GM18861 (cell line): ENCODE data around the gene PELI1.
A peak's percentile ranks its signal among the peaks of the same experiment; 100 is the strongest.
"Not testable (repeated sequence)": the region's sequence is repeated elsewhere in the genome, so short reads cannot be mapped to it uniquely, and the experiment has no call there.

Experiments
- ATAC-seq: cut with Tn5 transposase; IDR thresholded peaks from one replicate; pipeline ENCODE4 v1.9.1; 2021; ENCODE audit not compliant: unreplicated experiment

PELI1 gene

DNA sequence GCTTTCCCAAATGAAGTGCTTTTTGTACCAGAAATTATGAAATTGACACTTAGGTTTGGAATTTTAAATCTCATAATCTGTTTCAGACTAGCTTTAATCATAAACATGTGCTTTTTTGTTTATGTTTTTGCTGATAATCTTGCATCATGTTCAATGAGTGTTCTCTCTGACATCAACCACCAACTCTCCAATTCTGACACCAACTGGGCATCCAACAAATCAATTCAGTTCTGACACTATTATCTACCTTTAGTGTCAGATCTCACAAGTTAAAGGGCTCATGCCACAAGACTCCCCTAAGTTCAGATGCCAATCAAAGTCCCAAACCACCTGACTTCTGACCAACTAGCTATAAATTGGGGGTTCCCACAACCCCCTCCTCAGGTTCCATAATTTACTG, 19.6 kb downstream of the PELI1 start:
- ATAC-seq = no peak

DNA sequence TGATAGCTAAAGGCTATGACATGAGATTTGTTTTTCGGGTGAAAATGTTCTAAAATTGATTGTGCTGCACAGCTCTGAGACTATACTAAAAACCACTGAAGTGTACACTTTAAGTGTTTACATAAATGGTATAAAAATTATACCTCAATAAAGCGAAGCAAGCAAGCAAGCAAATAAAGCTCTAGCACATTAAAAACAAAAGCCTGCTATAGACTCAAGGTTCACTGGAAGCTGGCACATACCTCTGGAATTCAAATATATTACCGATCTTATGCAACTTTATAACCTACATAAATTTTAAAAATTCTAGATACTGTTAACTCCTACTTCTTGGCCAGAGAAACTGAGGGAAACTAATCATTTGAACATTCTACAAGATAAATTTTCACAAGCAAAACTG, 20.1 kb downstream of the PELI1 start:
- ATAC-seq = no peak

DNA sequence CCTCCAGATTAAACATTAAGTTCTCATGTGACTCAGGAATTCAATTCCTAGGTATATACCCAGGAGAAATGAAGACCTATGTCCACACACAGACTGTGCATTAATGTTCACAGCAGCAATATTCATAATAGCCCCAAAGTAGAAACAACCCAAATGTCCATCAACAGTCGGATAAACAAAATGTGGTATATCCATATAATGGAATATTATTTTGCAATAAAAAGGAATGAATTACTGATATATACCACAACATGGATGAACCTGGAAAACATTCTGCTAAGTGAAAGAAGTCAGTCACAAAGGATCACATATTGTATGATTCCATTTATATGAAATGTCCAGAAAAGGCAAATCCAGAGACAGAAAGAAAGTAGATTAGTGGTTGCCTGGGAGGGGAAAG, 20.5 kb downstream of the PELI1 start:
- ATAC-seq = no peak

DNA sequence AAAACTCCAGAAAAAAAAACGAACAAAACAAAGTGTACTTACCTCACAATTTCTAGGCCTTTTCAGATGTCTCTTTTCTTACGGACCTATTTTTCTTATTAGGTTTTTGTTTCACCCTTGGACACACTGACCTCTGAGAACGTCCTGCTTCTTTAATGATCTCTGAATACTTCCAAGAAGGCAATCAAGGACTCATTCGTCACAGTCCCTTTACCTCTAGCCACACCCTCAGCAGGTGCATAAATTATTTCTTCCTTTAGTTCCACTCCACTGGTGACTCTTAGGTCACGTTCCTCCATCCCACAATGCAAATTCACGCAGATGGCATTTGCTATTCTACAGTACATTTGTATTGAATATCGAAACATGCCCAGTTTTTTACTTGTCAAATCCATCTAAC, 21.9 kb downstream of the PELI1 start:
- ATAC-seq = no peak

DNA sequence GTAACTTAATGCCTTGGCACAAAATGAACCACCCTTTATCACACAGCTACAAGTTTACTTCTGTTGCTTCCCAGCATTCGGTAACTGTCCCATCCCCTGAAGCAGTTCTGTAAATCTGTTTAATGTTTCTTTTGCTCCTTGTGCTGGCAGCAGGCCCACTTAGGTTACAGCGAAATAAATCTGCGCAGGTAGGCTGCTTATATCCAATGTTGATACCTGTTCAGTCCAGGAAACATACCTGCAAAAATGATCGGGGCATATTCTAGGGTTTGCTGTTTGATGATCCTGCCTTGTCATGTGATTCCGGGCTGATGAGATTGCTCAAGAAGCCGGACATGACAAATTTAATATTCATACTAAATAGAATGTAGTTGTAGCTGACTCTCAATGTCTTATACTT, 23.3 kb downstream of the PELI1 start:
- no peak for ATAC-seq

DNA sequence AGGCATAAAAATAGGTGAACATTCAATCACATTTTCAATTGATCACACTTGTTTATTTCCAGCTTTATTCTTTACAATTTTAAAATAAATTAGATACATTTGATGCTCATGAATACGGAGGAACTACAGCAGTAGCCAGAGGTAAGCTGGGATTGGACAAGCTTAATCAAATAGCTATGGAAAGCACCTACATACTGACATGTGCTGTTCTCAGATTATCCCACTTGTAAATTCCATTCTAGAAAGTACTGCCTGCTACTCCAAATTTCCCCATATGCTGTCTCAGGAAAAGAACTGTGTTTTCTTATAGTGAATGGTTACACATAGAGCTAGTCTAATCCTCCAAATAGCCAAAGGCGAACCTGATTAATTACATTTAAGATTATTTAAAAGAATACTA, 24.2 kb downstream of the PELI1 start:
- no peak for ATAC-seq

DNA sequence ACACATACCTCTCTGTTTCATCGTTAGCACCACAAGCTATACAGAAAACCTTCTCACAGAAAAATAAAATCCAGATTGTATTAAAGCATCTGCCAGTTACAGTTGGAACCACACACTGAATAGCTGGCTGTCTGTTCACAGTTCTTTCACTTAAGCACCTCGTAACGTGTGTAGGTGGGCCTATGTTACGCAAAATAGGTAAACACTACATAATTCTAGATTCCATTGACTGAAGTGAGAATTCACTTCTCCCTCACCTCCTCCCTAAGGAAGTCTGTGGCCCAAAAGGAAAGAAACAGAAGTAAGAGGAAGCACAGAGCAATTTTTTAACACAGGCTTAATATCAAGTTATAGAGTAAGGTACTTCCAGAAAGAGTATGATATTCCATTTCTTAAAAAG, 24.9 kb downstream of the PELI1 start:
- no peak for ATAC-seq

DNA sequence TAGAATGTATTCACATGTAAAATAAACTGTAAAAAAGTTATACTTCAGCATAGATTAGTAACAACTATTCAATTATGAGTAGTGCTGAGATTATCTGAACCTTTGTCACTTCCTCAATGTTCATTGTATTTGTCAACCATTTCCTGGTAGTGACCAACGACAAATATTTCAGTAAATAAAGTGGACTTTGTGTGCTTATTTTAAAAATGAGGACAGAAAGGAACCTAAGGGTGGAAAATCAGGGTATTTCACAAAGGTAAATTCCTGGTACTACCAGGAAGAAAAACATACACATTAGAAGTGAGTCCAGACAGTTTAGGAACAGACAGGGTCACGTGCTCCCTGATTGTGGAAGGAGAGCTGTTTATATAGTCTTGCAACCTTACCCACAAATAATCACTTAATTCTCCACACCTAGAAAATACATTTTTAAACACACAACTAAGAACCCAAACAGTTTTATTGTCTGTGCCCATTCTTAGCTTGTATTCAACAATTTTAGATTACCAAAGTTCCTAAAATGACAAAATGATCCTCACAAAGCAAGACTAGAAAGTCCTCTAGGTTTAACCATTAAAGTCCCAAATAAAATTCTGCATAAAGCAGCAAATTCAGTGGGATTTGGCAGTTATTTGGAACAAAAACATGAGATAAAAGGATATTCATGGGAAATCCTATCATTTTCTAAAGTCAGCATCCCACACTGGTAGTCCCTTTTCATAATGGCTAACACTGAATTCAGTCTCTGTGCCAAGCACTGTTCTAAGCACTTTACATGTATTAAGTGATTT, 28.2 kb downstream of the PELI1 start:
- no peak for ATAC-seq

DNA sequence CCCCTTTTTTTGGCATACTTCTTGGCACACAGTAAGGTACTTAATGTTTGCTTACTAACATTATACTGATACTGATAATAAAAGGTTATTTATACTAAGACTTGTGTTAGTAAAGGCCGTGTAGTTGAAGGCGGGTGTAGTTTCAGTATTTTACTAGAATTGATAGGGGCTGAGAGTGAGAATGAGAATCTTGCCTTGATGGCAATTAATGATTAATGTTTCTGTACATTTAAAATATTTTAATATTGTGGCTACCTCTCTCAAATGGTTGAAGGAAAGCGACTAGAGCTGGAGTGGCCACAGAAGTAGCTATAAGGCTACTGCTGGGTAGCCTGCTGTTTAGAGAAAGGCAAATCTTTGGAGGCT, 29.3 kb downstream of the PELI1 start:
- ATAC-seq = peak; percentile 35

DNA sequence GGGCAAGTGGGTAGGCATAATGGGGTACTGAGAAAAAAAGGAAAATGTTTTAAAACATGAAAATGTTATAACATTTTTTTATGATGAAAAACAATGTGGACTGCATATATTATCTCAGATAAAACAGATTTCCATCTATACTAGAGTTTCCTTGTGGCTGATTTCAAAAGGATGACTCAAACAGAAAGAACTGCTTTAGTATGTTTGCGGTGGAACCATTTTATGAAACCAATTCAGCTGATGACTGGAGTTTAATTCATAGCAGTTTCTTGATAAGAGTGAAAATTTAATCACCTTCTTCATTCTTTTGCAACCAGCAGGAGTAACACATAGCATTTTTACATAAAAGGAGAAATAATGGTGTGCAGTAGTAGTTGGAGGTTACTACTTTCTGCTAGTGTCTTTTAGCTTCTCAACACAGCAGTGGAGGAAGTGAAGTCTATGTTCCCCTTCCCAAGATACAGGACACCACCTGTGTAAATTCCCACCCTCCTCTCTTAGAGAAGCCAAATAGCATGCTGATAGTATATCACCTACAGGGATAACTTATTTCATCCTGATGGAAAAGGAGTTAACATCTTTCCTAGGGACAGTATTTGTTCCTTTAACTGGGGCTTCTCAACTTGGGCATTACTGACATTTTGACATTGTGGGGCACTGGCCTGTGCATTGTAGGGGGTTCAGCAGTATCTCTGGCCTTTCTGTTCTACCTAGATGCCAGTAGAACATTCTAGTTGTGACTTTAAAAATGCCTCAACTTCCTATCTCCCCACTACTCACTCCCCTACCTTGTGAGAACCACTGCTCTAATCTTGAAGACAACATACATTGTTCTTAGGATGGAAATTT, 29.9 kb downstream of the PELI1 start:
- peak; percentile 38 for ATAC-seq

DNA sequence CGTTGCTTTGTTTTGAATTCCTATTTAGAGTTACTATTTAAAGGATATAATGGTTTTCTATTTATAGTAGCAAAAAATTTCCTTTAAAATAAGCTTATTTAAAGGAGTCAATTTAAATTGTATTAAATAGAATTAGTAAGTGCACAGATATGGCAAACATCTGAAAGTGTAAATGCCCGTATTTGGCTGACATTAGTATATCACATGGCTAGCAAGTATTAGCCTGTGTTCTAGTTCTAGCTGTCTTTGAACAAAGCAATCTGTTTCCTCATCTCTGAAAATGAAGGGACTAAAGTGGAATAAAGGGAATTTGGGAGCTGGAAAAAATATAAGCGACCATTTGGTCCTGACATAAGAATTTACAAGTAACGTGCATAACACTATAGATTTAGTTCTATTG, 32.2 kb downstream of the PELI1 start:
- ATAC-seq = no peak

DNA sequence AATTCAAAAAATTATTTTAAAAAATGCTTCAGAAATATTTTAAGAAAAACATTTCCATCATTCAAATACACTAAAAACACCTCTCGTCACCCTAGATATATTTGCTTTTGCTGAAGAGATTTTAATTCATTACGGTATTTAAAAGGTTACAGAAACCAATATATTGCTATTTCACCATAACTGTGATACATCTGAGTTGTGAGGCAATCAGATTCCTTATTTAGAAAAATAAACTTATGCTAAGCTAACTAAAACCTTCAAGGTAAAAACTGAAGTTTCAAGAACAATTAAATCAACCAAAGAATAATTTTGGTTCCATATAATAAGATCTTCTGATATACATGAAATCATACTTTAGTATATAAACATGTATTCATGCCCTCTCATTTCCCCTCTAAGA, 32.8 kb downstream of the PELI1 start:
- no peak for ATAC-seq

DNA sequence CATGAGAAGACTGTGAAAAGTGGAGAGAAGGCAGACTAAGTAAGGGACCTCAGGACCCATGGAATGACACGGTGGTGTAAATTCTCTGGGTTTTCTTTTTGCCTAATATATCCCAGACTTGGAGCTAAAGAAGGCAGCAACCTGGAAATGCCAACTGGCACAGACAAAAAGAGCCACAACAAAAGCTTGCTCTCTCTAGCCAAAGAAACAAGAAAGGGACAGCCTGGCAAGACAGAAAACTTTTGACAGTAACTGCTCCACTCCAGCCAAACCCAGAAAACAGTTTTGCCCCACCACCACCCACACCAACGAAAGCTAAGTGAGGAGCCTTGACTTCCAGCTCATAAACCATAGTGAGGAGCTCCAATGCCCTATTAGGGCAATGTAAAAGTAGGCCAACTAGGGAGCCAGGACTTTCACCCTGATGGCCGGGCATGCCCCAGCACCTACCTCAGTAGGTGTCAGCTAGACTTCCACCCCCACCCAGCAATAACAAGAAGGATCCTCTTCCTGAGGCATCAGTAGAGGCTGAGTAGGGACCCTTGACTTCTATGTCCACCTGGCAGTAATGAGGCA, 35.5 kb downstream of the PELI1 start:
- no peak for ATAC-seq

DNA sequence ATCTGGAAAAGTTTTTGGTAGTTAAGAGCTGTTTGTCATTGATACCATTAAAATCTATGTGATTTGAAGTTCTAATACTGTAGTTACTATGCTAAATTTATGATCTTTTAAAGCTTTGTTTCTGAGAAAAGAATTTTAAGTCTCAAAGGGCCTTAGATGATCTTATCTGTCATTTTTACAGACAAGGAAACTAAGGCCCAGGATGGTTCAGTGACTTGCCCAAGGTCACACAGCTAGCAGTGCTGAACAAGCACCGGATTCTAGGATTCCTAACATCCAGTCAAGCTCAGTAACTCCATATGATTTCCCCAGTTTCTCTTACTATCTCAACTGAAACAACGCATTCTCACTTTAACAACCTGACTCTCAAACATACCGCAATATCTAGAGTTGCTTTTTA, 37.7 kb downstream of the PELI1 start:
- ATAC-seq = peak; percentile 2

DNA sequence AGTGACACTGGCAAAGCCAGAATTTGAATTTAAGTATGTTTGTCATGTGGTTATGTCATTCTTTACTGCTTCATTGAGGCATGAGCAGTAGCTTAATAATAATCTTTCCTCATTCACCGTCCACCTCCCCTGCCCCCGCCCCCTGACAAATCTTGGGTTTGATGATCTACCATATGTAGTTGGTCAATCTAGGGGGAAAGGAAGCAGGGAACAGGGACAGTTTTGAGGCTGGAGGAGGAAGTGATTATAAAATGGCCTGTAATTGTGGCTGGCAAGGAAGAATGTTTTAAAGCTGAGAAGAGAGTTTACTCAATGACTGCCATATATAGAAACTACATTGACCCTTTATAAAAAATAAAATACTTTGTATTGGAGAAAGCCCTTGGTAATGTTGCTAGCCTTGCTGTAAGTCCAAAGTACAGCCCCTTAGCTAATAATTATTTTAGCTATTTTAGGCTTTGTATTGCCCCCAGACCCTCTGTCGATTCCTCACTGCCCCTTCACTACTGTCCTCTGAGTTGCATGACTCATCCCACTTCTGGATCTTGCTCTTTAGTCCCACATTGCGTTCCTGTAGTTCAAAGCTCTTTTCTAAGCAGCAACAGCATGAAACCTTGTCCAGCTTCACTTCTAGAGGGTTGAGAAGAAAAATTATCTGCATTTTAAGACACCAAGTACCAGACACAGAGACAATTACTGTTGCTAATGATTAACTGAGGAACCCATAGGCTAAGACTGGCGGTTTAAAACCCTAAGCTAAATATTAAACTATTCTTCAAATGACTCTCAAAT, 38.4 kb downstream of the PELI1 start:
- ATAC-seq = peak; percentile 46

DNA sequence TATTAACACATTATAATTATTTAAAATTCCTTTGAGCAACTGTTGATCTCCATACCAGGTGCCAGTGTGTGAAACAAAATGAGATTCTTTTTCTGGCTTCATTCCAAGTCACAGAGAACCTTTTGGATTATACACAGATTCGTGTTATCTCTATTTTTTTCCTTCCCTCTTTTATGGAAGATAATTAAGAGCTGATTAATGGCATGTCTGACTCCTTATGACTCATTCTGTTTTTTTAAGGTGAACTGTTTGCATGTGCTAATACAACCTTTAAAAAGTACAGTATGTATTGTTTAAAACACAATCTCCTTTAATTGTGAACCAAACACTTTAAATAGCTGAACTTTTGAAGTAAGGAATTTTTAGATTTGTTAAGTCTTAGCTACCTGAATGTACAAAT, 39.3 kb downstream of the PELI1 start:
- ATAC-seq = no peak

DNA sequence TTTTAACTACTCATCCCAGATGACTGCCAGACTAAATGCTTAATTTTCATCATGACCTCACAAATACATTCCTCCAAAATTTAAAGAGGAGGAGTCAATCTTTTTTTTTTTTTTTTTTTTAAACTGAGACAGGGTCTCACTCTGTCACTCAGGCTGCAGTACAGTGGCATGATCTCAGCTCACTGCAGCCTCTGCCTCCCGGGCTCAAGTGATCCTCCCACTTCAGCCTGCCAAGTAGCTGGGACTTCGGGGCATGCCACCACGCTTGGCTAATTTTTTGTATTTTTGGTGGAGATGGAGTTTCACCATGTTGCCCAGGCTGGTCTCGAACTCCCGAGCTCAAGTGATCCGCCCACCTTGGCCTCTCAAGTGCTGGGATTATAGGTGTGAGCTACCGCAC, 41.5 kb downstream of the PELI1 start:
- not testable (repeated sequence) for ATAC-seq

DNA sequence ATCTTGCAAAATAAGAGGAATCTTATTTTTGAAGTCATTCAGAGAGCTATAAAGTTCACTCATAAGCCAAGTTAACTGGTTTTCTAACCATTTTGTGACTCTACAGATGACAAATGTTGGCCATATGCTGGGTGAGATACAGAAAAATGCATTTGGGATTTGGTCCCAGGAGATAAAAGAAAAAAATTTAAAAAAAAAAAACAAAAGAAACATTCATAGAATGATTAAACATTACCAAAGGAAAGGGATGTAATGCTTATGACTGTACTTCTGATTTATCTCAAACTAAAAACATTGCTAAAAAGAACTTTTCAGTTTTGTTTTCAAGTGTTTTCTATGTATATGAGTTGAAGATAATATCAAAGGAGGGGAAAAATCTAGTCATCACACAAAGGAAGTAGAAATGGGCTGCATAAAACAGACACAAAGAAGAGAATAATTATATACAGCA, 43.1 kb downstream of the PELI1 start:
- peak; percentile 40 for ATAC-seq

DNA sequence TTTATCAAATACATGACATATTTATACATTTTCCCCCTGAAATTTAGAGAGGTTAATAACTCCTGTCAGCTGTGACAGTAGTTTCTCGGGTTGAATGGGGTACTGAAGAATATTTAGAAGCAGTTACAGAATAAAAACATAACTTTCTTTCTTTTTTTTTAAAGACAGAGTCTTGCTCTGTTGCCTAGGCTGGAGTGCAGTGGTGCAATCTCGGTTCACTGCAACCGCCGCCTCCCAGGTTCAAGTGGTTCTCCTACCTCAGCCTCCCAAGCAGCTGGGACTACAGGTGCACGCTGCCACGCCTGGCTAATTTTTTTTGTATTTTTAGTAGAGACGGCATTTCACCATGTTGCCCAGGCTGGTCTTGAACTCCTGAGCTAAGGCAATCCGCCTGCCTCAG, 43.6 kb downstream of the PELI1 start:
- ATAC-seq = peak; percentile 36

DNA sequence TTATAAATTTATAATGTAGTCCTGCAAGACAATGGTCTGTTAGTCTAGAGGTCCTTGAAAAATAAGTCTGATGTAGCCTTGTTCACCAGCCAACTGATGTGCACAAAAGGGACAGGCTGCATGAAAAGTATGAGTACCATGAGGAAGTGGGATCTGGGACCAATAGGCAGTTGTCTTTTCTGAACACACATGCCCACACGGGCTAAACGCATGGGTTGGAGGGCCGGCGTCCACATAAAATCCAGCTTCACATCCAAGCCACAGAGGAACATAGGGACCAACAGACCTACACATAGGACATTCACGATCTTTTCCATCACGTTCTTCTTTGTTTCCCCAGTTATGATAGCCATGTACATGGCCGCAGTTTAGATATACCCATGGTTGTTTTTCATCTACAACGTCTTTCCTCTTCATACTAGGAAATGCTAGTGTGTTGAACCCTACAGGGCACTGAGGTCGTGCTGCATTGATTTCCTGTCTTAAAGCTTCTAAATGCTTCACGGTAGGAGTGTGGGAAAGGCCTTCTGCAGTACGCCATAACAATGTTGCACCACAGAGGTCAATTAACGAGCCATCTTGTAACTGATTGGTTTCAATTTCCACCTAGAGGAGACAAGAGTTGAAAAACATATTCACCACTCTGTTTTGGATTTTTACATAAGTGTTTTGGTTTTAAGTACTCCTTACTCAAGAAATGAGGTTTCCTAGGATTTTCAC, 49.4 kb downstream of the PELI1 start:
- no peak for ATAC-seq

DNA sequence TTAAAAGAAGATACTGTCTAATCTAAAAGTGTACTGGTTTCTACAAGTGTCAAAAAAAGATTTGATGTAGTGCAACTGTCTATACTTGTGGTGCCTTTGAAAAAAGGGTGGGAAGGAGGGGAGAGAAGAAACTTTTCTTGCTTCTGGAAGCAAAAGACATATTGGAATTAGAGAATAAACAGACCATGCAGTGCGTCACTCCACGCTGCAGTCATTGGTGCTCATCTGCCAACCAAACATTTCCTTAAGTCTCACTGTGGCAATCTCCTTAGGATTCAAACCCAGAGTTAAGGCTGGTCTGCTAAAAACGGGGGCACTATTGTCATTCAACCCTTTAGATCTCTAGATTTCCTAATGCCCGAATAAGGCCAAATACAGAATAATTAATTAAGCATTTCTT, 50.9 kb downstream of the PELI1 start:
- ATAC-seq = no peak
